Measurements from ENCODE around the gene KRT14.

- TF ChIP-seq POLR2A (IDR thresholded peaks at IDR 0.05; ENCODE audit: low read depth, low read length), result no peak
- no peak for TF ChIP-seq POLR2AphosphoS5 (IDR thresholded peaks at IDR 0.05; ENCODE audit: low read depth, low read length)
- no peak for TF ChIP-seq TAF1 (IDR thresholded peaks at IDR 0.05; ENCODE audit: borderline replicate concordance, low read depth, low read length)
These were observed 14.9 kb downstream of the KRT14 start, which contains the start of gene KRT9 for GRCh38 chr17:41571561-41572434.
